ENCODE data around the gene QPRT.

- TF ChIP-seq ZBTB43 (CRISPR knock-in tag; IDR thresholded peaks at IDR 0.05) (no peak), NFYB (CRISPR knock-in tag; conservative IDR thresholded peaks at IDR 0.05; ENCODE audit: low read depth) (no peak), CTCF (IDR thresholded peaks at IDR 0.05) (no peak), TEAD1 (CRISPR knock-in tag; IDR thresholded peaks at IDR 0.05) (no peak), ATF3 (CRISPR knock-in tag; conservative IDR thresholded peaks at IDR 0.05) (no peak), FOXJ3 (CRISPR knock-in tag; IDR thresholded peaks at IDR 0.05; ENCODE audit: borderline replicate concordance) (no peak), TCF7 (CRISPR knock-in tag; IDR thresholded peaks at IDR 0.05; ENCODE audit: low read depth) (no peak), NR1H2 (CRISPR knock-in tag; IDR thresholded peaks at IDR 0.05) (no peak), CBFB (CRISPR knock-in tag; IDR thresholded peaks at IDR 0.05; ENCODE audit: low read depth) (no peak)
- TF ChIP-seq, protein P1, sequence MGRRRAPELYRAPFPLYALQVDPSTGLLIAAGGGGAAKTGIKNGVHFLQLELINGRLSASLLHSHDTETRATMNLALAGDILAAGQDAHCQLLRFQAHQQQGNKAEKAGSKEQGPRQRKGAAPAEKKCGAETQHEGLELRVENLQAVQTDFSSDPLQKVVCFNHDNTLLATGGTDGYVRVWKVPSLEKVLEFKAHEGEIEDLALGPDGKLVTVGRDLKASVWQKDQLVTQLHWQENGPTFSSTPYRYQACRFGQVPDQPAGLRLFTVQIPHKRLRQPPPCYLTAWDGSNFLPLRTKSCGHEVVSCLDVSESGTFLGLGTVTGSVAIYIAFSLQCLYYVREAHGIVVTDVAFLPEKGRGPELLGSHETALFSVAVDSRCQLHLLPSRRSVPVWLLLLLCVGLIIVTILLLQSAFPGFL (CRISPR knock-in tag; IDR thresholded peaks at IDR 0.05; ENCODE audit: borderline replicate concordance) = no peak
- TF ChIP-seq, protein P2, sequence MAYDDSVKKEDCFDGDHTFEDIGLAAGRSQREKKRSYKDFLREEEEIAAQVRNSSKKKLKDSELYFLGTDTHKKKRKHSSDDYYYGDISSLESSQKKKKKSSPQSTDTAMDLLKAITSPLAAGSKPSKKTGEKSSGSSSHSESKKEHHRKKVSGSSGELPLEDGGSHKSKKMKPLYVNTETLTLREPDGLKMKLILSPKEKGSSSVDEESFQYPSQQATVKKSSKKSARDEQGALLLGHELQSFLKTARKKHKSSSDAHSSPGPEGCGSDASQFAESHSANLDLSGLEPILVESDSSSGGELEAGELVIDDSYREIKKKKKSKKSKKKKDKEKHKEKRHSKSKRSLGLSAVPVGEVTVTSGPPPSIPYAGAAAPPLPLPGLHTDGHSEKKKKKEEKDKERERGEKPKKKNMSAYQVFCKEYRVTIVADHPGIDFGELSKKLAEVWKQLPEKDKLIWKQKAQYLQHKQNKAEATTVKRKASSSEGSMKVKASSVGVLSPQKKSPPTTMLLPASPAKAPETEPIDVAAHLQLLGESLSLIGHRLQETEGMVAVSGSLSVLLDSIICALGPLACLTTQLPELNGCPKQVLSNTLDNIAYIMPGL (CRISPR knock-in tag; IDR thresholded peaks at IDR 0.05) = no peak
These were observed 33.8 kb upstream of the QPRT start for GRCh38 chr16:29644973-29645693.
